ENCODE measurements around the gene CTAGE4.
"Not testable (repeated sequence)": the region's sequence is repeated elsewhere in the genome, so short reads cannot be mapped to it uniquely, and the experiment has no call there.

The CTAGE4 gene

DNA sequence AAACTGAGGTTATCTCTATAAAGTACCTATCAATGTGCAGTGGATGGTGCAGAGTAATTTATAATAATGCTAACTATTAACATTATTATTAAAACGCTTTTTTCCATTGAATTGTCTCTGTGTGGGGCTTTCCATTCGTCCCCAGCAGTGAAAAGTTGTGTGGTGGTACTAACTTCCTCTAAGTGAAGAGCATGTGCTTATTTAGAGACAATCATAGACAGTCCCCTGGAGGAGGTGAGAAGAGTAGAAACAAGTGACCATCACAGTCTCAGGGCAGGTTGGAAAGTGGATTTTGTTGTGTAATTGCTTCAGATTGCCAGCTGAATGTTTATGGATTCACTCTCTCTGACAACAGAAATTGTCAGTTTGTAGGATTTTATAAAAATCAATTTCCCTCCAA lies 47.8 kb downstream of the CTAGE4 start:
- H3K4ac ChIP-seq (ENCODE audit: low read length); H2BK5ac ChIP-seq (ENCODE audit: low read length); H2BK12ac ChIP-seq (ENCODE audit: low read length); H3K27me3 ChIP-seq (ENCODE audit: control insufficient read depth in 3 of 3, insufficient read depth in 3 of 3, low read depth in 1 of 3, low read length in 3 of 3); H2AK5ac ChIP-seq (ENCODE audit: low read depth, low read length); H2AFZ ChIP-seq (ENCODE audit: low read length); H3K18ac ChIP-seq (ENCODE audit: low read length); H3K27ac ChIP-seq (replicated peaks; ENCODE audit: low read length); H4K91ac ChIP-seq (ENCODE audit: low read depth, low read length, poor library complexity); DNase-seq (ENCODE audit: low spot score); H3K36me3 ChIP-seq (replicated peaks in 1 of 2; ENCODE audit: control insufficient read depth in 2 of 2, insufficient read depth in 2 of 2, low read length in 2 of 2); H3K9me3 ChIP-seq (replicated peaks in 1 of 2; ENCODE audit: control insufficient read depth in 2 of 2, insufficient read depth in 1 of 2, low read depth in 1 of 2, low read length in 2 of 2); H3K9ac ChIP-seq (ENCODE audit: low read depth, low read length, poor library complexity); H3K4me1 ChIP-seq (ENCODE audit: control insufficient read depth in 2 of 2, insufficient read depth in 1 of 2, low read depth in 1 of 2, low read length in 2 of 2); H2BK120ac ChIP-seq (ENCODE audit: low read depth, low read length); H3K79me1 ChIP-seq (ENCODE audit: low read depth, low read length); H3K4me3 ChIP-seq (ENCODE audit: low read length in 2 of 2); H2BK15ac ChIP-seq (ENCODE audit: low read length); H4K8ac ChIP-seq (ENCODE audit: low read depth, low read length); H3K23ac ChIP-seq (ENCODE audit: low read depth, low read length, poor library complexity); H3K14ac ChIP-seq (ENCODE audit: low read length); H3K4me2 ChIP-seq (ENCODE audit: insufficient read depth, low read length, poor library complexity, severe bottlenecking): not testable (repeated sequence)
- no CpG with 5 or more reads among the region's 2 CpGs for WGBS, 2 donors (ENCODE audit: extremely low coverage in 2 of 2, insufficient read length in 2 of 2, insufficient replicate concordance in 1 of 2)

DNA sequence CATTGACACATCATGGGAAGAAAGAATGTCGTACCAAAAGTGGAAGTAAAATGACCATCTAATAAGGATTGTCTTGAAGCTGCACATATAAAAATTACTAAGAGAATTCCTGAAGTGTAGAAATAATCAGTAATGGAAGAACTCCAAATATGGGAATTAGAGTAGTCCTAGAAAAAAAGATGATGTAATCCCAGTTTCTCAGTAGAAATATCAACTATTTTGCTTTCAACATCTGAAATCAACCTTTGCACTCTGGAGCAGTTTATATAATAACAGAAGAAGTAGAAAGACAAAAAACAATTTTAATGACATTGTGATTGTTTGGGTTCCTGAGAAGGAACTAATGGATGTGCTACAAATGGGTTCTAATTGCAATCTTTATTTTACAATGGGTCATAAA lies 49.8 kb downstream of the CTAGE4 start:
- not testable (repeated sequence) for H3K79me1 ChIP-seq (ENCODE audit: low read depth, low read length); DNase-seq (ENCODE audit: low spot score); H3K4ac ChIP-seq (ENCODE audit: low read length); H4K91ac ChIP-seq (ENCODE audit: low read depth, low read length, poor library complexity); H3K9ac ChIP-seq (ENCODE audit: low read depth, low read length, poor library complexity); H2BK120ac ChIP-seq (ENCODE audit: low read depth, low read length); H2BK5ac ChIP-seq (ENCODE audit: low read length); H3K36me3 ChIP-seq (replicated peaks in 1 of 2; ENCODE audit: control insufficient read depth in 2 of 2, insufficient read depth in 2 of 2, low read length in 2 of 2); H3K4me3 ChIP-seq (ENCODE audit: low read length in 2 of 2); H3K9me3 ChIP-seq (replicated peaks in 1 of 2; ENCODE audit: control insufficient read depth in 2 of 2, insufficient read depth in 1 of 2, low read depth in 1 of 2, low read length in 2 of 2); H2BK12ac ChIP-seq (ENCODE audit: low read length); H3K4me1 ChIP-seq (ENCODE audit: control insufficient read depth in 2 of 2, insufficient read depth in 1 of 2, low read depth in 1 of 2, low read length in 2 of 2); H3K27me3 ChIP-seq (ENCODE audit: control insufficient read depth in 3 of 3, insufficient read depth in 3 of 3, low read depth in 1 of 3, low read length in 3 of 3); H3K14ac ChIP-seq (ENCODE audit: low read length); H2AFZ ChIP-seq (ENCODE audit: low read length); H3K4me2 ChIP-seq (ENCODE audit: insufficient read depth, low read length, poor library complexity, severe bottlenecking); H3K18ac ChIP-seq (ENCODE audit: low read length); H2BK15ac ChIP-seq (ENCODE audit: low read length); H3K23ac ChIP-seq (ENCODE audit: low read depth, low read length, poor library complexity); H4K8ac ChIP-seq (ENCODE audit: low read depth, low read length); H2AK5ac ChIP-seq (ENCODE audit: low read depth, low read length); H3K27ac ChIP-seq (replicated peaks; ENCODE audit: low read length)
- WGBS, 2 donors (ENCODE audit: extremely low coverage in 2 of 2, insufficient read length in 2 of 2, insufficient replicate concordance in 1 of 2) = no CpG with 5 or more reads among the region's 1 CpG
